CD8-positive, alpha-beta memory T cell (primary cell): ENCODE measurements around the gene LCLAT1. TPM values are rescaled to one million over a fixed set of nuclear protein-coding genes. Genes with fewer than 3 reads are reported as not detected.
A peak's percentile ranks its signal among the peaks of the same experiment; 100 is the strongest.

Source experiments
- CTCF ChIA-PET: fragments of 350-600 bp; sonication (Branson Sonifier 250); formaldehyde crosslinking; loops from one replicate; lab custom pipeline; 2021; ENCODE audit warnings: antibody characterized with exemption; lab: Charles Lee
- POLR2A ChIA-PET: fragments of 350-600 bp; sonication (Branson Sonifier 250); formaldehyde crosslinking; loops from one replicate; lab custom pipeline; 2021; ENCODE audit warnings: antibody characterized with exemption; lab: Charles Lee
- DNase-seq, 5 donors: peaks; one replicate each; pipeline versions ENCODE4 v3.0.0 to v3.0.0-alpha.2; 2020 to 2022; ENCODE audit warnings: mixed read lengths in 1 of 5
- H3K27ac ChIP-seq: one replicate; pipeline ENCODE4 v1.7.0; 2013; ENCODE audit warnings: low read depth, mild to moderate bottlenecking, low read length, moderate library complexity
- H3K27me3 ChIP-seq: 2 replicates; pipeline ENCODE4 v1.7.0; 2013; ENCODE audit warnings: low read length, mild to moderate bottlenecking; ENCODE audit not compliant: insufficient read depth, poor library complexity, severe bottlenecking
- H3K36me3 ChIP-seq: 2 replicates; pipeline ENCODE4 v1.7.0; 2013; ENCODE audit warnings: mild to moderate bottlenecking, low read length, moderate library complexity; ENCODE audit not compliant: insufficient read depth
- H3K4me1 ChIP-seq: 2 replicates; pipeline ENCODE4 v1.7.0; 2013; ENCODE audit warnings: mild to moderate bottlenecking, low read length, moderate library complexity; ENCODE audit not compliant: insufficient read depth
- H3K4me3 ChIP-seq: 2 replicates; pipeline ENCODE4 v1.7.0; 2013; ENCODE audit warnings: mild to moderate bottlenecking, low read length
- H3K9me3 ChIP-seq: 2 replicates; pipeline ENCODE4 v1.7.0; 2013; ENCODE audit warnings: mild to moderate bottlenecking, low read length
- H3K27ac Mint-ChIP-seq, 8 donors: one replicate each; pipeline ENCODE4 v1.8.0; 2020 to 2021; ENCODE audit warnings: mixed read lengths in 8 of 8, mild to moderate bottlenecking in 6 of 8, inconsistent platforms in 3 of 8, moderate library complexity in 3 of 8
- H3K27me3 Mint-ChIP-seq, 2 donors: one replicate each; pipeline ENCODE4 v1.8.0; 2020 to 2021; ENCODE audit warnings: mixed read lengths in 2 of 2, mild to moderate bottlenecking in 1 of 2, moderate library complexity in 1 of 2
- H3K36me3 Mint-ChIP-seq, 3 donors: one replicate each; pipeline ENCODE4 v1.8.0; 2020 to 2021; ENCODE audit warnings: mixed read lengths in 3 of 3, inconsistent platforms in 1 of 3, mild to moderate bottlenecking in 1 of 3
- H3K4me1 Mint-ChIP-seq, 3 donors: one replicate each; pipeline ENCODE4 v1.8.0; 2020 to 2021; ENCODE audit warnings: mixed read lengths in 3 of 3, inconsistent platforms in 1 of 3, mild to moderate bottlenecking in 1 of 3
- H3K4me3 Mint-ChIP-seq, 7 donors: one replicate each; pipeline ENCODE4 v1.8.0; 2020 to 2021; ENCODE audit warnings: mixed read lengths in 7 of 7, mild to moderate bottlenecking in 6 of 7, moderate library complexity in 4 of 7, inconsistent platforms in 2 of 7
- H3K9me3 Mint-ChIP-seq, 5 donors: one replicate each; pipeline ENCODE4 v1.8.0; 2020 to 2022; ENCODE audit warnings: mixed read lengths in 5 of 5, mild to moderate bottlenecking in 3 of 5, moderate library complexity in 2 of 5, inconsistent platforms in 1 of 5
- polyA plus RNA-seq: library from polyadenylated mRNA; unstranded; fragments of 300-500 nt; fragmentation: Illumina TruSeq; gene quantifications from one replicate; pipeline ENCODE4 v1.2.3, GENCODE V29; 2021
- total RNA-seq, 2 experiments: library from RNA; stranded (reverse); gene quantifications; one replicate each; pipeline ENCODE4 v1.2.3, GENCODE V29; 2021

The LCLAT1 gene
- total and polyA plus RNA-seq, 3 experiments from 2014 or later = 18.0 to 31.0 (median 29.9) TPM

GRCh38 chr2:30615926-30616325 is 168.9 kb downstream of the LCLAT1 start:
- no peaks in the 10 kb centered on the region for H3K4me1 Mint-ChIP-seq

GRCh38 chr2:30620102-30620501 is 173.1 kb downstream of the LCLAT1 start:
- Histone ChIP-seq H3K27me3 (no peaks in the 10 kb centered on the region), H3K4me3 (no peak overlapping the region), H3K9me3 (no peaks in the 10 kb centered on the region), H3K36me3 (no peaks in the 10 kb centered on the region), H3K4me1 (no peaks in the 10 kb centered on the region), H3K27ac (no peak overlapping the region)
- peaks cover 0 to 4% (median 3%) of the 10 kb centered on the region in 3 donors for H3K4me1 Mint-ChIP-seq
- no peak overlapping the region for H3K4me3 Mint-ChIP-seq
- ChIA-PET POLR2A (no interaction called here), CTCF (no interaction called here)
- DNase-seq = no peak
- peaks cover 0 to 3% (median 0%) of the 10 kb centered on the region in 5 donors for H3K9me3 Mint-ChIP-seq
- H3K36me3 Mint-ChIP-seq = peaks cover 12 to 20% (median 13%) of the 10 kb centered on the region in 3 donors
- H3K27ac Mint-ChIP-seq = no peak overlapping the region
- no peaks in the 10 kb centered on the region for H3K27me3 Mint-ChIP-seq

More at GRCh38 chr2:30615926-30616325, 168.9 kb downstream of the LCLAT1 start:
- Mint-ChIP-seq H3K27ac (no peak overlapping the region), H3K9me3 (no peaks in the 10 kb centered on the region), H3K27me3 (no peaks in the 10 kb centered on the region), H3K36me3 (peaks cover 4 to 17% (median 9%) of the 10 kb centered on the region in 3 donors), H3K4me3 (no peak overlapping the region)
- DNase-seq = no peak
- Histone ChIP-seq H3K4me3 (no peak overlapping the region), H3K4me1 (no peaks in the 10 kb centered on the region), H3K9me3 (no peaks in the 10 kb centered on the region), H3K27me3 (no peaks in the 10 kb centered on the region), H3K27ac (no peak overlapping the region), H3K36me3 (no peaks in the 10 kb centered on the region)
- ChIA-PET POLR2A (no interaction called here), CTCF (no interaction called here)

GRCh38 chr2:30621836-30622235 is 174.8 kb downstream of the LCLAT1 start:
- peaks cover 0 to 3% (median 0%) of the 10 kb centered on the region in 5 donors for H3K9me3 Mint-ChIP-seq
- H3K36me3 ChIP-seq = no peaks in the 10 kb centered on the region
- CTCF ChIA-PET = no interaction called here
- DNase-seq = no peak
- H3K4me3 Mint-ChIP-seq = no peak overlapping the region
- H3K27ac Mint-ChIP-seq = peak overlapping the region in 1 of 8 donors; percentile 26
- peaks cover 12 to 16% (median 13%) of the 10 kb centered on the region in 3 donors for H3K36me3 Mint-ChIP-seq
- H3K27ac ChIP-seq = no peak overlapping the region
- no peaks in the 10 kb centered on the region for H3K27me3 Mint-ChIP-seq
- no peaks in the 10 kb centered on the region for H3K27me3 ChIP-seq
- H3K4me1 Mint-ChIP-seq = peaks cover 0 to 14% (median 4%) of the 10 kb centered on the region in 3 donors
- H3K4me1 ChIP-seq = no peaks in the 10 kb centered on the region
- H3K9me3 ChIP-seq = no peaks in the 10 kb centered on the region
- no peak overlapping the region for H3K4me3 ChIP-seq
- POLR2A ChIA-PET = no interaction called here

GRCh38 chr2:30622452-30622851 is 175.4 kb downstream of the LCLAT1 start:
- POLR2A ChIA-PET = no interaction called here
- Mint-ChIP-seq H3K27me3 (no peaks in the 10 kb centered on the region), H3K27ac (no peak overlapping the region), H3K4me1 (peaks cover 1 to 14% (median 4%) of the 10 kb centered on the region in 3 donors), H3K4me3 (no peak overlapping the region), H3K36me3 (peaks cover 12 to 18% (median 13%) of the 10 kb centered on the region in 3 donors), H3K9me3 (peaks cover 0 to 3% (median 0%) of the 10 kb centered on the region in 5 donors)
- no peak overlapping the region for H3K4me3 ChIP-seq
- no peaks in the 10 kb centered on the region for H3K4me1 ChIP-seq
- H3K9me3 ChIP-seq = no peaks in the 10 kb centered on the region
- H3K27me3 ChIP-seq = no peaks in the 10 kb centered on the region
- H3K36me3 ChIP-seq = no peaks in the 10 kb centered on the region
- DNase-seq = peak in 1 of 5 donors; percentile 39
- CTCF ChIA-PET = interaction anchor here (0.7 to 0.9 kb wide), 2 partner anchors 9 to 458 kb away, joined by 3 to 4 read pairs; no protein-coding TSS in a partner anchor
- H3K27ac ChIP-seq = no peak overlapping the region

- Mint-ChIP-seq H3K4me1 (peaks cover 3 to 24% (median 12%) of the 10 kb centered on the region in 3 donors), H3K9me3 (peaks cover 0 to 3% (median 0%) of the 10 kb centered on the region in 5 donors), H3K27me3 (no peaks in the 10 kb centered on the region), H3K36me3 (peaks cover 12 to 16% (median 13%) of the 10 kb centered on the region in 3 donors), H3K27ac (no peak overlapping the region), H3K4me3 (no peak overlapping the region)
- no peak for DNase-seq
- ChIA-PET POLR2A (no interaction called here), CTCF (interaction anchor here (1.3 kb wide), 1 partner anchor 87 kb away, joined by 3 read pairs; no protein-coding TSS in a partner anchor)
- Histone ChIP-seq H3K9me3 (no peaks in the 10 kb centered on the region), H3K36me3 (no peaks in the 10 kb centered on the region), H3K4me1 (peaks cover 5% of the 10 kb centered on the region), H3K4me3 (no peak overlapping the region), H3K27ac (no peak overlapping the region), H3K27me3 (no peaks in the 10 kb centered on the region)
Observed at GRCh38 chr2:30625276-30625675, 178.2 kb downstream of the LCLAT1 start.

GRCh38 chr2:30625701-30626100 is 178.7 kb downstream of the LCLAT1 start:
- Histone ChIP-seq H3K36me3 (no peaks in the 10 kb centered on the region), H3K4me3 (no peak overlapping the region), H3K27ac (no peak overlapping the region), H3K27me3 (no peaks in the 10 kb centered on the region), H3K9me3 (no peaks in the 10 kb centered on the region), H3K4me1 (peaks cover 7% of the 10 kb centered on the region)
- peaks cover 5 to 28% (median 16%) of the 10 kb centered on the region in 3 donors for H3K4me1 Mint-ChIP-seq
- no peak for DNase-seq
- peaks cover 0 to 3% (median 0%) of the 10 kb centered on the region in 5 donors for H3K9me3 Mint-ChIP-seq
- peaks cover 12 to 16% (median 13%) of the 10 kb centered on the region in 3 donors for H3K36me3 Mint-ChIP-seq
- no peak overlapping the region for H3K27ac Mint-ChIP-seq
- H3K4me3 Mint-ChIP-seq = no peak overlapping the region
- POLR2A ChIA-PET = no interaction called here
- no peaks in the 10 kb centered on the region for H3K27me3 Mint-ChIP-seq
- CTCF ChIA-PET = interaction anchor here (1.3 kb wide), 1 partner anchor 86 kb away, joined by 3 read pairs; no protein-coding TSS in a partner anchor

GRCh38 chr2:30626397-30626796 is 179.4 kb downstream of the LCLAT1 start:
- H3K4me3 Mint-ChIP-seq = no peak overlapping the region
- peaks cover 8 to 15% (median 8%) of the 10 kb centered on the region in 3 donors for H3K36me3 Mint-ChIP-seq
- no peaks in the 10 kb centered on the region for H3K27me3 ChIP-seq
- no peaks in the 10 kb centered on the region for H3K9me3 ChIP-seq
- H3K4me1 ChIP-seq = peaks cover 14% of the 10 kb centered on the region
- H3K27me3 Mint-ChIP-seq = no peaks in the 10 kb centered on the region
- H3K36me3 ChIP-seq = no peaks in the 10 kb centered on the region
- ChIA-PET CTCF (no interaction called here), POLR2A (no interaction called here)
- peaks cover 0 to 3% (median 0%) of the 10 kb centered on the region in 5 donors for H3K9me3 Mint-ChIP-seq
- no peak for DNase-seq
- H3K27ac Mint-ChIP-seq = peak overlapping the region in 1 of 8 donors; percentile 7
- no peak overlapping the region for H3K27ac ChIP-seq
- H3K4me1 Mint-ChIP-seq = peaks cover 12 to 35% (median 23%) of the 10 kb centered on the region in 3 donors
- no peak overlapping the region for H3K4me3 ChIP-seq

GRCh38 chr2:30627151-30627550 is 180.1 kb downstream of the LCLAT1 start:
- Mint-ChIP-seq H3K27ac (no peak overlapping the region), H3K4me3 (peak overlapping the region in 1 of 7 donors; percentile 43)
- CTCF ChIA-PET = no interaction called here

More at GRCh38 chr2:30627151-30627550, 180.1 kb downstream of the LCLAT1 start:
- DNase-seq = no peak
- POLR2A ChIA-PET = no interaction called here
- Histone ChIP-seq H3K9me3 (no peaks in the 10 kb centered on the region), H3K4me1 (peaks cover 14% of the 10 kb centered on the region), H3K27me3 (no peaks in the 10 kb centered on the region), H3K4me3 (no peak overlapping the region), H3K36me3 (no peaks in the 10 kb centered on the region), H3K27ac (no peak overlapping the region)
- H3K36me3 Mint-ChIP-seq = peaks cover 6 to 12% (median 6%) of the 10 kb centered on the region in 3 donors
- no peaks in the 10 kb centered on the region for H3K27me3 Mint-ChIP-seq
- H3K4me1 Mint-ChIP-seq = peaks cover 12 to 37% (median 24%) of the 10 kb centered on the region in 3 donors
- peaks cover 0 to 3% (median 0%) of the 10 kb centered on the region in 5 donors for H3K9me3 Mint-ChIP-seq
